Muscle of back (tissue), 13 donors: ENCODE results near the gene RSPH9. TPM values are rescaled to one million over a fixed set of nuclear protein-coding genes. Genes with fewer than 3 reads are reported as not detected.
A peak's percentile ranks its signal among the peaks of the same experiment; 100 is the strongest.

ENCODE experiments used
- DNase-seq, 3 donors: peaks; one replicate each; pipeline versions ENCODE4 v3.0.0 to v3.0.0-alpha.2; 2013
- long read RNA-seq, 9 donors: transcript quantifications; one replicate each; lab custom pipeline, GENCODE V29; 2026
- polyA plus RNA-seq, 10 donors: library from polyadenylated mRNA; unstranded; fragments of 120-200 nt; gene quantifications; one replicate each; pipeline ENCODE4 v1.2.1, GENCODE V29; 2013; ENCODE audit not compliant: insufficient read length in 10 of 10

RSPH9 gene
- polyA plus RNA-seq, result 1 to 10 TPM in 1 of 10 donors, under 1 TPM in 9; 0.28 to 1.1 (median 0.70) TPM
- long read RNA-seq, donor 1, partial matches to known transcripts, result 0 of 1 reads
- long read RNA-seq, donor 1, other reads (novel, unspliced or antisense), result 0 of 1 reads
- long read RNA-seq, donor 2, result 0 reads
- long read RNA-seq, donor 3, result 0 reads
- long read RNA-seq, donor 4, result 0 reads
- long read RNA-seq, donor 5, result 0 reads
- long read RNA-seq, donor 6, result 0 reads
- long read RNA-seq, donor 7, result 0 reads
- long read RNA-seq, donor 8, partial matches to known transcripts, result 0 of 1 reads
- long read RNA-seq, donor 8, other reads (novel, unspliced or antisense), result 0 of 1 reads
- long read RNA-seq, donor 9, result 0 reads

- peak in 2 of 3 donors; percentile 81 to 92 for DNase-seq
Observed at GRCh38 chr6:43644940-43645612, at the start of gene RSPH9. RSPH9 (plus strand) TSS chr6:43645036; CDS start chr6:43645099, 63 bp downstream.

- no peak for DNase-seq
Observed at GRCh38 chr6:43600595-43600994, 44.2 kb upstream of the RSPH9 start.

GRCh38 chr6:43604174-43604573 lies 40.7 kb upstream of the RSPH9 start:
- DNase-seq, result peak in 1 of 3 donors; percentile 20

- DNase-seq, result no peak
Observed at GRCh38 chr6:43606019-43606418, 38.8 kb upstream of the RSPH9 start.

- peak; percentile 54 to 80 (median 66) for DNase-seq
Observed at GRCh38 chr6:43608310-43608763, 36.5 kb upstream of the RSPH9 start.

GRCh38 chr6:43608807-43609206 lies 36.0 kb upstream of the RSPH9 start:
- DNase-seq, result no peak

GRCh38 chr6:43609402-43609801 lies 35.4 kb upstream of the RSPH9 start:
- DNase-seq, result no peak

- no peak for DNase-seq
Observed at GRCh38 chr6:43610431-43610830, 34.4 kb upstream of the RSPH9 start.

- no peak for DNase-seq
Observed at GRCh38 chr6:43613721-43614395, 31.0 kb upstream of the RSPH9 start.

- no peak for DNase-seq
Observed at GRCh38 chr6:43614396-43614730, 30.5 kb upstream of the RSPH9 start.

- DNase-seq, result no peak
Observed at GRCh38 chr6:43616725-43617472, 27.9 kb upstream of the RSPH9 start.

GRCh38 chr6:43621078-43621835 lies 23.6 kb upstream of the RSPH9 start:
- DNase-seq, result no peak

GRCh38 chr6:43621836-43622180 lies 23.0 kb upstream of the RSPH9 start:
- DNase-seq, result no peak

GRCh38 chr6:43622541-43622940 lies 22.3 kb upstream of the RSPH9 start:
- no peak for DNase-seq

- DNase-seq, result no peak
Observed at GRCh38 chr6:43623880-43624785, 20.7 kb upstream of the RSPH9 start.

- no peak for DNase-seq
Observed at GRCh38 chr6:43624786-43625288, 20.0 kb upstream of the RSPH9 start.

GRCh38 chr6:43625393-43625992 lies 19.3 kb upstream of the RSPH9 start:
- DNase-seq, result no peak

- DNase-seq, result peak; percentile 78 to 85 (median 83)
Observed at GRCh38 chr6:43627008-43627825, 17.6 kb upstream of the RSPH9 start.
